Stimulated activated CD4-positive, alpha-beta T cell treated with anti-CD3 and anti-CD28 coated beads, Interleukin-15, amount 100 ng/mL, for 48 hours (primary cell): ENCODE results near the gene LIPM.
"Not testable (repeated sequence)": the region's sequence is repeated elsewhere in the genome, so short reads cannot be mapped to it uniquely, and the experiment has no call there.

Experiments used
- DNase-seq, 2 donors: peaks; one replicate each; pipeline ENCODE4 v3.0.0-alpha.2; 2020; ENCODE audit warnings: low read depth in 2 of 2

Gene LIPM

GRCh38 chr10:88803641-88804040 is 1.1 kb downstream of the LIPM start:
- DNase-seq = no peak

- no peak for DNase-seq
Observed at GRCh38 chr10:88804083-88804812, 1.7 kb downstream of the LIPM start.

- no peak for DNase-seq
Observed at GRCh38 chr10:88805361-88805760, 2.8 kb downstream of the LIPM start.

GRCh38 chr10:88805924-88806323 is 3.4 kb downstream of the LIPM start:
- no peak for DNase-seq

GRCh38 chr10:88809621-88810020 is 7.1 kb downstream of the LIPM start:
- no peak for DNase-seq

GRCh38 chr10:88810196-88810961 is 7.8 kb downstream of the LIPM start:
- no peak for DNase-seq

- DNase-seq = no peak
Observed at GRCh38 chr10:88813200-88813599, 10.7 kb downstream of the LIPM start.

GRCh38 chr10:88819290-88819689 is 16.8 kb downstream of the LIPM start:
- no peak for DNase-seq

- no peak for DNase-seq
Observed at GRCh38 chr10:88820748-88821401, 18.3 kb downstream of the LIPM start.

GRCh38 chr10:88826388-88826787 is 23.9 kb downstream of the LIPM start:
- DNase-seq = no peak

GRCh38 chr10:88827671-88828070 is 25.1 kb downstream of the LIPM start:
- DNase-seq = no peak

GRCh38 chr10:88828310-88828709 is 25.8 kb downstream of the LIPM start:
- DNase-seq = no peak

- DNase-seq = no peak
Observed at GRCh38 chr10:88830643-88831268, 28.2 kb downstream of the LIPM start.

GRCh38 chr10:88831709-88832108 is 29.2 kb downstream of the LIPM start:
- peak in 1 of 2 donors; percentile 23 for DNase-seq

GRCh38 chr10:88832376-88832775 is 29.8 kb downstream of the LIPM start:
- no peak for DNase-seq

- no peak for DNase-seq
Observed at GRCh38 chr10:88833156-88833555, 30.6 kb downstream of the LIPM start.

- DNase-seq = no peak
Observed at GRCh38 chr10:88833723-88834122, 31.2 kb downstream of the LIPM start.

GRCh38 chr10:88835096-88835909 is 32.8 kb downstream of the LIPM start:
- peak; percentile 67 to 84 for DNase-seq

GRCh38 chr10:88835910-88836221 is 33.3 kb downstream of the LIPM start:
- DNase-seq = no peak

- DNase-seq = not testable (repeated sequence)
Observed at GRCh38 chr10:88837632-88838031, 35.1 kb downstream of the LIPM start.

- DNase-seq = no peak
Observed at GRCh38 chr10:88838766-88839350, 36.3 kb downstream of the LIPM start.
